ENCODE data around the gene TNFRSF21. TPM values are rescaled to one million over a fixed set of nuclear protein-coding genes. Genes with fewer than 3 reads are reported as not detected.

Gene TNFRSF21
- total and polyA plus RNA-seq, 2 of the 8 experiments (the other 6 are each of a cell fraction or from before 2014, with no cell fraction given): 16.4 to 52.7 TPM

DNA sequence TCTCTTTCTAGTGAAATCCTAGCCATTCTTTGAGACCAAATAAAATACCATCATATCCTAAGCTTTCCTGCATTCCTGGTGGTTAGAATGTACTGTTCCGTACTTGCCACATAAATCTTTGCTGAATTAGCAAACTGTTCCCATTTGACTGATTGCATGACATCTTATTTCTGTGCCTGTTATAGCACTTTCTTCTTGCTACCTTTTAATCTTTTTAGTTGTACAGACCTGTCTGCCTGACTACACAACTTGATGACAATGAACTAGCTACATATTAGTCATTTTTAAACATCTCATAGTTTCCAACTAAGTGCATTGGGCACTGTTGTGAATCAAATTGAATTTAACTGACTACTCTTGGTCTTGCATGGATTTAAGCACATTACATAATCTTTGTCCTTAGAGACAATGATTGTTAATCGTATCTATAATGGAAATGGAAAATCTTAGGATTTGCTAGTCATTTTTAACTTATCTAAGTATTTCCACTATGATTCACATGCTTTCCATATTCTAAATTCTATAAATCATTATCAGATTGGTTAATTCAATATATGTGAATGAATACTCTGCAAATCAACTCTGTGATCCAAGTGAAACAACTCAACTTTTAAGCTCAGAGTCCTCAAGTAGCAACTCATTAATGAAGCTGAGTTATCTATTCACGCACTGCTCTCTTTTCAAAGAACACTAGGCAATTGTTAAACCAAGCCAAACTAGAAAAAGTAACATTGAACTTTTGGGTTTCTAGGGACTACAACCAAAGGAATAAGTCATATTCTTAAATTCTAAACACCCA lies 109.0 kb downstream of the TNFRSF21 start:
- POLR2A ChIA-PET (ENCODE audit: partially characterized antibody): interaction anchor here (0.6 kb wide), 1 partner anchor 95 kb away, joined by 3 read pairs; no protein-coding TSS in a partner anchor
- Histone ChIP-seq H3K27me3 (replicated peaks in 1 of 4; ENCODE audit: control insufficient read depth in 3 of 4, extremely low read depth in 1 of 4, insufficient read depth in 3 of 4, low read length in 3 of 4) (no peaks in the 10 kb centered on the region), H3K79me1 (ENCODE audit: low read depth, low read length) (no peaks in the 10 kb centered on the region), H3K9me3 (ENCODE audit: insufficient read depth in 2 of 2, low read depth in 1 of 2, low read length in 1 of 2) (no peaks in the 10 kb centered on the region), H4K5ac (ENCODE audit: insufficient read length, low read depth, low read length) (no peak overlapping the region), H2AK5ac (ENCODE audit: low read depth, low read length) (no peak overlapping the region), H2BK12ac (ENCODE audit: low read depth, low read length) (no peak overlapping the region), H2BK5ac (ENCODE audit: low read depth, low read length) (no peak overlapping the region), H2AFZ (ENCODE audit: low read length) (no peak overlapping the region), H4K20me1 (replicated peaks in 1 of 2; ENCODE audit: control insufficient read depth in 1 of 2, insufficient read depth in 2 of 2, low read length in 2 of 2) (no peaks in the 10 kb centered on the region), H3K79me2 (ENCODE audit: control insufficient read depth in 1 of 2, insufficient read depth in 2 of 2, low read length in 2 of 2) (no peaks in the 10 kb centered on the region), H2BK20ac (ENCODE audit: low read length) (no peak overlapping the region), H3K9ac (replicated peaks in 1 of 4; ENCODE audit: extremely low read depth in 1 of 4, low read depth in 3 of 4, low read length in 3 of 4) (no peak overlapping the region), H3K56ac (replicated peaks; ENCODE audit: insufficient read length, low read depth, low read length) (no peak overlapping the region), H3K4ac (replicated peaks; ENCODE audit: insufficient read length, low read depth, low read length) (no peak overlapping the region), H2BK120ac (replicated peaks; ENCODE audit: low read depth, low read length) (no peak overlapping the region), H3K4me1 (replicated peaks in 1 of 4; ENCODE audit: control insufficient read depth in 3 of 4, insufficient read depth in 4 of 4, low read length in 3 of 4) (no peaks in the 10 kb centered on the region), H4K91ac (replicated peaks; ENCODE audit: insufficient read length, low read length) (no peak overlapping the region), H3K4me3 (ENCODE audit: extremely low read depth in 1 of 4, insufficient read depth in 2 of 4, low read depth in 3 of 4, low read length in 4 of 4) (no peak overlapping the region), H3K4me2 (ENCODE audit: insufficient read depth in 1 of 2, low read depth in 2 of 2, low read length in 2 of 2) (no peak overlapping the region), H3K18ac (ENCODE audit: extremely low read depth, low read length) (no peak overlapping the region), H3K36me3 (ENCODE audit: control insufficient read depth in 2 of 4, insufficient read depth in 4 of 4, low read length in 3 of 4) (no peaks in the 10 kb centered on the region), H3K27ac (ENCODE audit: low read depth, low read length) (no peak overlapping the region), H3K14ac (ENCODE audit: insufficient read length) (no peak overlapping the region), H4K8ac (ENCODE audit: extremely low read depth, insufficient read depth, low read length) (no peak overlapping the region), H3K23ac (ENCODE audit: insufficient read length) (no peak overlapping the region), H2BK15ac (ENCODE audit: low read length) (no peak overlapping the region), H3K23me2 (ENCODE audit: low read depth, low read length) (no peaks in the 10 kb centered on the region)
- FAIRE-seq: no peak
- CTCF ChIA-PET (ENCODE audit: partially characterized antibody): no interaction called here
- 86% methylated on average over 3 of the region's 3 CpGs; no CpG with 5 or more reads in 1 of the 2 experiments for WGBS, 2 experiments (ENCODE audit: extremely low coverage in 1 of 2, insufficient coverage in 1 of 2, insufficient read length in 1 of 2, insufficient replicate concordance in 2 of 2, low coverage in 1 of 2, low lambda C conversion rate in 2 of 2, missing lambda C conversion rate in 1 of 2)
- DNase-seq (ENCODE audit: low read depth in 1 of 2, low spot score in 2 of 2): no peak
- TF ChIP-seq JUND (IDR thresholded peaks at IDR 0.05; ENCODE audit: low read length) (no peak), NRF1 (IDR thresholded peaks at IDR 0.05; ENCODE audit: low read depth, low read length) (no peak), EP300 (IDR thresholded peaks at IDR 0.05; ENCODE audit: borderline replicate concordance in 1 of 2, low read depth in 2 of 2, low read length in 2 of 2) (no peak), TAF1 (IDR thresholded peaks at IDR 0.05; ENCODE audit: low read depth, low read length) (no peak), NANOG (IDR thresholded peaks at IDR 0.05; ENCODE audit: insufficient read depth, low read depth, low read length, poor library complexity, severe bottlenecking) (no peak), RFX5 (IDR thresholded peaks at IDR 0.05; ENCODE audit: borderline replicate concordance, low read depth, low read length) (no peak)
- TF ChIP-seq, protein P1, sequence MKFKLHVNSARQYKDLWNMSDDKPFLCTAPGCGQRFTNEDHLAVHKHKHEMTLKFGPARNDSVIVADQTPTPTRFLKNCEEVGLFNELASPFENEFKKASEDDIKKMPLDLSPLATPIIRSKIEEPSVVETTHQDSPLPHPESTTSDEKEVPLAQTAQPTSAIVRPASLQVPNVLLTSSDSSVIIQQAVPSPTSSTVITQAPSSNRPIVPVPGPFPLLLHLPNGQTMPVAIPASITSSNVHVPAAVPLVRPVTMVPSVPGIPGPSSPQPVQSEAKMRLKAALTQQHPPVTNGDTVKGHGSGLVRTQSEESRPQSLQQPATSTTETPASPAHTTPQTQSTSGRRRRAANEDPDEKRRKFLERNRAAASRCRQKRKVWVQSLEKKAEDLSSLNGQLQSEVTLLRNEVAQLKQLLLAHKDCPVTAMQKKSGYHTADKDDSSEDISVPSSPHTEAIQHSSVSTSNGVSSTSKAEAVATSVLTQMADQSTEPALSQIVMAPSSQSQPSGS (IDR thresholded peaks at IDR 0.05; ENCODE audit: low read length): no peak
- TF ChIP-seq, protein P2, sequence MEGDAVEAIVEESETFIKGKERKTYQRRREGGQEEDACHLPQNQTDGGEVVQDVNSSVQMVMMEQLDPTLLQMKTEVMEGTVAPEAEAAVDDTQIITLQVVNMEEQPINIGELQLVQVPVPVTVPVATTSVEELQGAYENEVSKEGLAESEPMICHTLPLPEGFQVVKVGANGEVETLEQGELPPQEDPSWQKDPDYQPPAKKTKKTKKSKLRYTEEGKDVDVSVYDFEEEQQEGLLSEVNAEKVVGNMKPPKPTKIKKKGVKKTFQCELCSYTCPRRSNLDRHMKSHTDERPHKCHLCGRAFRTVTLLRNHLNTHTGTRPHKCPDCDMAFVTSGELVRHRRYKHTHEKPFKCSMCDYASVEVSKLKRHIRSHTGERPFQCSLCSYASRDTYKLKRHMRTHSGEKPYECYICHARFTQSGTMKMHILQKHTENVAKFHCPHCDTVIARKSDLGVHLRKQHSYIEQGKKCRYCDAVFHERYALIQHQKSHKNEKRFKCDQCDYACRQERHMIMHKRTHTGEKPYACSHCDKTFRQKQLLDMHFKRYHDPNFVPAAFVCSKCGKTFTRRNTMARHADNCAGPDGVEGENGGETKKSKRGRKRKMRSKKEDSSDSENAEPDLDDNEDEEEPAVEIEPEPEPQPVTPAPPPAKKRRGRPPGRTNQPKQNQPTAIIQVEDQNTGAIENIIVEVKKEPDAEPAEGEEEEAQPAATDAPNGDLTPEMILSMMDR (IDR thresholded peaks at IDR 0.05; ENCODE audit: control extremely low read depth in 1 of 3, insufficient read depth in 1 of 3, low read depth in 1 of 3, low read length in 3 of 3): no peak
